ENCODE data around the gene MAD1L1. TPM values are rescaled to one million over a fixed set of nuclear protein-coding genes. Genes with fewer than 3 reads are reported as not detected.

The MAD1L1 gene
- total and polyA plus RNA-seq, 2 of the 8 experiments (the other 6 are each of a cell fraction or from before 2014, with no cell fraction given): 40.4 to 44.6 TPM

GRCh38 chr7:1897861-1898627 is 334.7 kb downstream of the MAD1L1 start (continued):
- TF ChIP-seq RBBP5 (IDR thresholded peaks at IDR 0.05; ENCODE audit: borderline replicate concordance, low read depth, low read length): no peak
